ENCODE data around the gene OR2S2.

DNA sequence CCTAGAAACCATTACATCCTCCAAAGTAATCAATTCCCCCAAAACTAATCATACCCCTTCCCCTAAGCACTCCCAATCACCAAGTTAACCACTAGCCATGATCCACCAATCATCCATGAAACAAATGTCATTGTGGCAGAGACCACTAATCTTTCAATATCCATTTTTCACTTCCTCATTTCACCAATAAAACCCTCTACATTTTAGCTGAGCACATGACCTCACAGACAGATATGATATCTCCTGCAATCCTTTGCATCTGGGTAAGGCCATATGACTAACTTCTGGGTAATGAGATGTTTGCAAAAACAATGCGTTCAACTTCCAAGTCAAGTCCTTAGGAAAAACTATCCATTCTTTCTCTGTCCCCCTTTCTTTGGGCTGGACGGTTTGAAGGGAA is 20.7 kb downstream of the OR2S2 start:
- TF ChIP-seq, protein P1, sequence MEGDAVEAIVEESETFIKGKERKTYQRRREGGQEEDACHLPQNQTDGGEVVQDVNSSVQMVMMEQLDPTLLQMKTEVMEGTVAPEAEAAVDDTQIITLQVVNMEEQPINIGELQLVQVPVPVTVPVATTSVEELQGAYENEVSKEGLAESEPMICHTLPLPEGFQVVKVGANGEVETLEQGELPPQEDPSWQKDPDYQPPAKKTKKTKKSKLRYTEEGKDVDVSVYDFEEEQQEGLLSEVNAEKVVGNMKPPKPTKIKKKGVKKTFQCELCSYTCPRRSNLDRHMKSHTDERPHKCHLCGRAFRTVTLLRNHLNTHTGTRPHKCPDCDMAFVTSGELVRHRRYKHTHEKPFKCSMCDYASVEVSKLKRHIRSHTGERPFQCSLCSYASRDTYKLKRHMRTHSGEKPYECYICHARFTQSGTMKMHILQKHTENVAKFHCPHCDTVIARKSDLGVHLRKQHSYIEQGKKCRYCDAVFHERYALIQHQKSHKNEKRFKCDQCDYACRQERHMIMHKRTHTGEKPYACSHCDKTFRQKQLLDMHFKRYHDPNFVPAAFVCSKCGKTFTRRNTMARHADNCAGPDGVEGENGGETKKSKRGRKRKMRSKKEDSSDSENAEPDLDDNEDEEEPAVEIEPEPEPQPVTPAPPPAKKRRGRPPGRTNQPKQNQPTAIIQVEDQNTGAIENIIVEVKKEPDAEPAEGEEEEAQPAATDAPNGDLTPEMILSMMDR (conservative IDR thresholded peaks at IDR 0.05; ENCODE audit: low read depth, low read length), result no peak
- no peak for TF ChIP-seq EZH2 (IDR thresholded peaks at IDR 0.05; ENCODE audit: borderline replicate concordance, low read depth, low read length, poor library complexity, severe bottlenecking)

Data from A673 (cell line).